ENCODE results near the gene POLR1G. TPM values are rescaled to one million over a fixed set of nuclear protein-coding genes. Genes with fewer than 3 reads are reported as not detected.

The POLR1G gene
- total and polyA plus RNA-seq, 9 of the 15 experiments (the other 6 are each of a cell fraction or from before 2014, with no cell fraction given) = 3.0 to 50.1 (median 27.4) TPM

GRCh38 chr19:45446295-45446694, 39.9 kb downstream of the POLR1G start:
- Histone ChIP-seq H3K4me3 (no peak overlapping the region), H4K20me1 (replicated peaks; ENCODE audit: control insufficient read depth, insufficient read depth, low read length) (0 out of 2 replicates have a peak, but pooled peaks cover 4% of the 10 kb centered on the region), H3K9me1 (ENCODE audit: control insufficient read depth, insufficient read depth, low read length) (no peaks in the 10 kb centered on the region), H3K9me3 (replicated peaks; ENCODE audit: control insufficient read depth, insufficient read depth, low read depth, low read length) (no peaks in the 10 kb centered on the region), H3K4me2 (ENCODE audit: insufficient read depth, low read length) (no peak overlapping the region), H3K36me3 (ENCODE audit: control insufficient read depth, insufficient read depth, low read length) (no peaks in the 10 kb centered on the region), H3K4me1 (replicated peaks in 1 of 2; ENCODE audit: control insufficient read depth in 2 of 2, insufficient read depth in 2 of 2, low read length in 2 of 2) (peaks cover 37 to 48% of the 10 kb centered on the region in 2 experiments), H3K79me2 (ENCODE audit: control insufficient read depth, insufficient read depth, low read length) (no peaks in the 10 kb centered on the region), H2AFZ (ENCODE audit: low read depth, low read length) (no peak overlapping the region), H3K27me3 (ENCODE audit: control insufficient read depth in 2 of 2, insufficient read depth in 2 of 2, low read length in 2 of 2) (no peaks in the 10 kb centered on the region), H3K27ac (ENCODE audit: extremely low read depth, low read depth, low read length) (no peak overlapping the region), H3K9ac (ENCODE audit: insufficient read depth in 1 of 2, low read depth in 2 of 2, low read length in 2 of 2) (no peak overlapping the region)
- ChIA-PET POLR2A (interaction anchor here (1.8 kb wide), 1 partner anchor 21 kb away, joined by 19 read pairs; the partner anchor contains the start of gene FOSB), CTCF (ENCODE audit: low intra/inter-chr PET ratio) (interaction anchor here (1.1 to 1.6 kb wide), 2 partner anchors 32 to 33 kb away, joined by 5 to 8 read pairs; no protein-coding TSS in a partner anchor)
- in situ Hi-C loops (cut with MboI) = no loop called here
- WGBS (ENCODE audit: insufficient coverage, low coverage, missing lambda C conversion rate) = 67% methylated on average over 6 of the region's 6 CpGs
- intact Hi-C loops (cut with micrococcal nuclease) = no loop called here
- FAIRE-seq = peak; percentile 83
- no peak for ATAC-seq
- BruUV-seq (replicated peaks) = no TSS peak
- DNase-seq (ENCODE audit: extremely low read depth in 1 of 4, low spot score in 3 of 4) = peak in 1 of 4 experiments; percentile 75
- TF ChIP-seq GABPB1 (CRISPR knock-in tag; IDR thresholded peaks at IDR 0.05) (peak; percentile 47; the same call in 1 of the 2 replicates), SMARCA5 (IDR thresholded peaks at IDR 0.05) (peak; percentile 98), CHD4 (IDR thresholded peaks at IDR 0.05; ENCODE audit: insufficient read depth, insufficient replicate concordance, low read depth, low read length, poor library complexity, severe bottlenecking) (peak; percentile 93), MLLT1 (IDR thresholded peaks at IDR 0.05) (no peak), PTTG1 (tag; IDR thresholded peaks at IDR 0.05; ENCODE audit: low read depth) (no peak), SRF (CRISPR knock-in tag; IDR thresholded peaks at IDR 0.05) (no peak), MTF1 (CRISPR knock-in tag; IDR thresholded peaks at IDR 0.05; ENCODE audit: borderline replicate concordance) (no peak), ZNF280A (IDR thresholded peaks at IDR 0.05; ENCODE audit: low read depth, partially characterized antibody) (no peak), PHF20 (IDR thresholded peaks at IDR 0.05; ENCODE audit: partially characterized antibody) (peak; percentile 56), ZNF316 (IDR thresholded peaks at IDR 0.05) (peak; percentile 100), CREB1 (IDR thresholded peaks at IDR 0.05) (no peak), CREB1 (CRISPR knock-in tag; IDR thresholded peaks at IDR 0.05) (peak; percentile 37), RBM25 (IDR thresholded peaks at IDR 0.05; ENCODE audit: low read depth, low read length, severe bottlenecking) (peak; percentile 97), ZNF384 (IDR thresholded peaks at IDR 0.05; ENCODE audit: low read depth, low read length) (peak; percentile 46), SOX6 (IDR thresholded peaks at IDR 0.05) (0 out of 2 replicates have a peak, but pooled peaks have one; percentile 11), ZNF121 (CRISPR knock-in tag; conservative IDR thresholded peaks at IDR 0.05) (0 out of 2 replicates have a peak, but pooled peaks have one; percentile 25), C11orf30 (IDR thresholded peaks at IDR 0.05; ENCODE audit: low read depth) (peak; percentile 99), ARNT (IDR thresholded peaks at IDR 0.05) (peak in 1 of 2 experiments; percentile 48; a peak in 1 of 4 replicates), CC2D1A (IDR thresholded peaks at IDR 0.05) (peak; percentile 59; the same call in 1 of the 2 replicates)

All from K562 (cell line).